IMR-90 (cell line): Measurements from ENCODE around the gene USP25.

Experiments
- BHLHE40 ChIP-seq: fragments of 150-350 bp; IDR thresholded peaks from 2 replicates; pipeline ENCODE4 v1.6.1; 2016; ENCODE audit warnings: mild to moderate bottlenecking, low read depth, low read length
- CTCF ChIP-seq: conservative IDR thresholded peaks from 2 replicates; pipeline ENCODE4 v1.5.1; 2012; ENCODE audit warnings: mild to moderate bottlenecking, low read depth, low read length, improper control_type of control experiment
- FOS ChIP-seq: fragments of 150-350 bp; IDR thresholded peaks from 2 replicates; pipeline ENCODE4 v1.6.1; 2016; ENCODE audit warnings: low read depth, low read length
- MAZ ChIP-seq: IDR thresholded peaks from 2 replicates; pipeline ENCODE4 v1.6.1; 2012; ENCODE audit warnings: low read depth, mild to moderate bottlenecking, low read length, improper control_type of control experiment, moderate library complexity, borderline replicate concordance
- MXI1 ChIP-seq: IDR thresholded peaks from 2 replicates; pipeline ENCODE4 v1.6.1; 2012; ENCODE audit warnings: low read depth, mild to moderate bottlenecking, low read length, moderate library complexity, borderline replicate concordance
- POLR2A ChIP-seq: IDR thresholded peaks from 2 replicates; pipeline ENCODE4 v1.6.1; 2012; ENCODE audit warnings: mild to moderate bottlenecking, low read depth, low read length
- RAD21 ChIP-seq: IDR thresholded peaks from 2 replicates; pipeline ENCODE4 v1.6.1; 2012; ENCODE audit warnings: low read length, improper control_type of control experiment
- RFX5 ChIP-seq: IDR thresholded peaks from 2 replicates; pipeline ENCODE4 v1.8.0; 2012; ENCODE audit warnings: low read depth, mild to moderate bottlenecking, low read length, moderate library complexity
- USF2 ChIP-seq: fragments of 150-350 bp; IDR thresholded peaks from 2 replicates; pipeline ENCODE4 v1.6.1; 2017; ENCODE audit warnings: mild to moderate bottlenecking, antibody characterized with exemption, low read length, low read depth

DNA sequence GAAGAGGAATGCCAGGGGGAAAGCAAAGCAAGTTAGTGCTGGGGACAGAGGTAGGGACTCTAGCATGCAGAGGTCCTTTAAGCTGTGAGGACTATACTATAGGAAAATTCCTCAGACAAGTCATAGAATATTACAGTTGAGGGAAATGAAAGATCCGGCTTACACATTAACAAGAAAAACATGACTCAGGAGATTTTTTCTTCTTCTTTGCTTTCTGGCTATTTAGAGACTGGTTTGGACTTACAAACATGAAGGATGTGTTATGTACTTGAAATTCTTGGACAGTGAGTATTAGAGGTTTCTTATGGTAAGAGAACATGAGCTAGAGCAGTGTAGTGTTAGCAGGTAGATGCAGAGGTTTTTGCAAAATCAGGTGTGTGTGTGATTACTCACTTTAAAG lies 24.9 kb downstream of the USP25 start:
- TF ChIP-seq RFX5 (no peak), RAD21 (no peak), USF2 (no peak), POLR2A (no peak), CTCF (no peak), MXI1 (no peak), BHLHE40 (no peak), FOS (no peak), MAZ (no peak)
